H1 (cell line): ENCODE data around the gene ALDH1B1.

ENCODE experiments used
- JUN ChIP-seq: IDR thresholded peaks from 2 replicates; pipeline ENCODE4 v1.6.1; 2011; ENCODE audit warnings: low read depth, mild to moderate bottlenecking, improper control_type of control experiment, low read length
- KDM1A ChIP-seq: fragments of 200-600, 300-600 bp; sonication (generic); IDR thresholded peaks from 2 replicates; pipeline ENCODE4 v1.7.1; 2016; ENCODE audit warnings: mild to moderate bottlenecking, low read length, borderline replicate concordance
- POLR2A ChIP-seq, 2 experiments: IDR thresholded peaks; 1 replicate in 1 of 2; 2 replicates in 1 of 2; pipeline ENCODE4 v1.6.1; 2011; ENCODE audit warnings: low read depth in 2 of 2, low read length in 2 of 2, mild to moderate bottlenecking in 2 of 2; ENCODE audit errors: control extremely low read depth in 1 of 2
- POLR2AphosphoS5 ChIP-seq: IDR thresholded peaks from 2 replicates; pipeline ENCODE4 v1.6.1; 2011; ENCODE audit warnings: low read depth, low read length
- SIN3A ChIP-seq, 2 experiments: IDR thresholded peaks in 1 of 2; conservative IDR thresholded peaks in 1 of 2; 2 replicates each; pipeline ENCODE4 v1.6.1; 2011 to 2012; ENCODE audit warnings: low read length in 2 of 2, improper control_type of control experiment in 1 of 2, low read depth in 1 of 2, mild to moderate bottlenecking in 1 of 2
- YY1 ChIP-seq: IDR thresholded peaks from 2 replicates; pipeline ENCODE4 v1.6.1; 2011; ENCODE audit warnings: low read depth, mild to moderate bottlenecking, low read length
- TF ChIP-seq, protein P1 (sequence below), 3 experiments: IDR thresholded peaks; 1 replicate in 2 of 3; 2 replicates in 1 of 3; pipeline versions ENCODE4 v1.5.1 to v1.6.1; 2011; ENCODE audit warnings: low read length in 3 of 3, mild to moderate bottlenecking in 3 of 3, inconsistent platforms in 2 of 3, low read depth in 1 of 3, moderate library complexity in 1 of 3; ENCODE audit not compliant: insufficient read depth in 1 of 3; ENCODE audit errors: control extremely low read depth in 1 of 3
- TF ChIP-seq, protein P2 (sequence below): IDR thresholded peaks from 2 replicates; pipeline ENCODE4 v1.6.1; 2012; ENCODE audit warnings: inconsistent platforms

DNA sequence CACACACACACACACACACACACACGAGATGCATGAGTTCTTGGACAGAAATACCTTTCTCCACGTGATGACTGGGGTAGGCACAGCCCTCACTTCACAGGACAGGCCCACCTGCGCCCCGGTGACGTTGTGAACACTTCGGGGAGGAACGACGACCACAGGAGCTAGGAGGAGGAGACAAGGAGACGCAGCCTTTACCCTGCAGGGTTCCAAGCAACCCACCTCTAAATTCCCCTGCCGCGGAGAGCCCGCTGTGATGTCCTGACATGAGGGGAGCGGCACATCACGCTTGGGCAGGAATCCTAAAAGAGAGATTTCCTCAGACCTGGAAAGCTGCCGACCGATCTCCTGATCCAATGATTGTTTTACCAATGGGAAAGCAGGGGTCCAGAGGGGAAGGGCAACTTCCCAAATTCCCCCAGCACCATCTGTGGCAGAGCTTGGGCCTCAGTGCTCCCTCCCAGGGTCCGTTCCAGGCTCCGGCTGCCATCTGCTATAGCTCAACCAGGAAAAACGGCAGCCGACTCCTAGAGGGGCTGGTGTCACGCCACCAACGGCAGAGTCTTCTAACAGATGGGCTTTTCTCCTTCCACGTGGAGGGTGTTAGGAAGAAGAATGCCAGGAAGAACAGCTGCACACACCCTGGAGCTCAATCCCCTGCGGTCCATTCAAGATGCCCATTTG lies 21.7 kb downstream of the ALDH1B1 start:
- no peak for TF ChIP-seq POLR2AphosphoS5
- TF ChIP-seq SIN3A (conservative IDR thresholded peaks at IDR 0.05 in 1 of 2, IDR thresholded peaks at IDR 0.05 in 1 of 2; ENCODE audit: low read depth in 1 of 2, low read length in 2 of 2), result no peak
- TF ChIP-seq, protein P1, sequence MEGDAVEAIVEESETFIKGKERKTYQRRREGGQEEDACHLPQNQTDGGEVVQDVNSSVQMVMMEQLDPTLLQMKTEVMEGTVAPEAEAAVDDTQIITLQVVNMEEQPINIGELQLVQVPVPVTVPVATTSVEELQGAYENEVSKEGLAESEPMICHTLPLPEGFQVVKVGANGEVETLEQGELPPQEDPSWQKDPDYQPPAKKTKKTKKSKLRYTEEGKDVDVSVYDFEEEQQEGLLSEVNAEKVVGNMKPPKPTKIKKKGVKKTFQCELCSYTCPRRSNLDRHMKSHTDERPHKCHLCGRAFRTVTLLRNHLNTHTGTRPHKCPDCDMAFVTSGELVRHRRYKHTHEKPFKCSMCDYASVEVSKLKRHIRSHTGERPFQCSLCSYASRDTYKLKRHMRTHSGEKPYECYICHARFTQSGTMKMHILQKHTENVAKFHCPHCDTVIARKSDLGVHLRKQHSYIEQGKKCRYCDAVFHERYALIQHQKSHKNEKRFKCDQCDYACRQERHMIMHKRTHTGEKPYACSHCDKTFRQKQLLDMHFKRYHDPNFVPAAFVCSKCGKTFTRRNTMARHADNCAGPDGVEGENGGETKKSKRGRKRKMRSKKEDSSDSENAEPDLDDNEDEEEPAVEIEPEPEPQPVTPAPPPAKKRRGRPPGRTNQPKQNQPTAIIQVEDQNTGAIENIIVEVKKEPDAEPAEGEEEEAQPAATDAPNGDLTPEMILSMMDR (IDR thresholded peaks at IDR 0.05; ENCODE audit: control extremely low read depth in 1 of 3, insufficient read depth in 1 of 3, low read depth in 1 of 3, low read length in 3 of 3), result no peak
- TF ChIP-seq, protein P2, sequence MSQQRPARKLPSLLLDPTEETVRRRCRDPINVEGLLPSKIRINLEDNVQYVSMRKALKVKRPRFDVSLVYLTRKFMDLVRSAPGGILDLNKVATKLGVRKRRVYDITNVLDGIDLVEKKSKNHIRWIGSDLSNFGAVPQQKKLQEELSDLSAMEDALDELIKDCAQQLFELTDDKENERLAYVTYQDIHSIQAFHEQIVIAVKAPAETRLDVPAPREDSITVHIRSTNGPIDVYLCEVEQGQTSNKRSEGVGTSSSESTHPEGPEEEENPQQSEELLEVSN, result no peak
- TF ChIP-seq KDM1A, result no peak
- no peak for TF ChIP-seq JUN
- no peak for TF ChIP-seq YY1
- TF ChIP-seq POLR2A (IDR thresholded peaks at IDR 0.05; ENCODE audit: control extremely low read depth in 1 of 2, low read depth in 2 of 2, low read length in 2 of 2), result no peak
